ENCODE results near the gene FER1L5. TPM values are rescaled to one million over a fixed set of nuclear protein-coding genes. Genes with fewer than 3 reads are reported as not detected.

The FER1L5 gene
- total RNA-seq (2021; ENCODE audit: unreplicated experiment) (0.91 TPM), Bru-seq, nascent RNA (percentile 35 among the genes with signal in this experiment), BruChase-seq, experiment 1, labeled RNA remaining after a 6-hour chase (percentile 33 among the genes with signal in this experiment), BruChase-seq, experiment 2, labeled RNA remaining after a 2-hour chase (percentile 37 among the genes with signal in this experiment)
- 0.14 and 0.24 TPM in 2 replicates for polyA plus RNA-seq (2012)
- long read RNA-seq: 0 reads

- H2AFZ ChIP-seq (ENCODE audit: low read depth, low read length, poor library complexity, severe bottlenecking): no peak within 1 kb of the TSS
- H3K9me2 ChIP-seq (ENCODE audit: insufficient read depth): no peaks in the 10 kb centered on the region
- H4K20me1 ChIP-seq (ENCODE audit: insufficient read depth): no peaks in the 10 kb centered on the region
- peak within 1 kb of the TSS; percentile 54 for H3K9ac ChIP-seq (ENCODE audit: low read length)
- H3K36me3 ChIP-seq (ENCODE audit: control insufficient read depth in 1 of 2, insufficient read depth in 2 of 2, low read length in 2 of 2): no peaks in the 10 kb centered on the region
- peak; percentile 37 for ATAC-seq
- H3K27me3 ChIP-seq (ENCODE audit: insufficient read depth, low read length): no peaks in the 10 kb centered on the region
- peak within 1 kb of the TSS; percentile 78 for H3K4me2 ChIP-seq (ENCODE audit: low read length)
- peak; percentile 31 for DNase-seq (ENCODE audit: low read depth, low spot score)
- H3K4me1 ChIP-seq (ENCODE audit: control insufficient read depth in 1 of 2, insufficient read depth in 2 of 2, low read length in 2 of 2): peaks cover 5 to 19% of the 10 kb centered on the region in 2 experiments; a peak in 3 of 4 replicates
- ChIA-PET POLR2A (no interaction called here), CTCF (no interaction called here), RAD21 (ENCODE audit: low non-redundant PET in 1 of 2, low total read pairs in 2 of 2, uncharacterized antibody in 2 of 2, unreplicated experiment in 2 of 2) (no interaction called here)
- H3K79me2 ChIP-seq (ENCODE audit: insufficient read depth, low read length): peaks cover under 1% of the 10 kb centered on the region
- H3K4me3 ChIP-seq (replicated peaks in 1 of 2; ENCODE audit: low read depth in 1 of 2, low read length in 2 of 2): peak within 1 kb of the TSS; percentile 49 to 56
- BruUV-seq (replicated peaks): TSS peak; percentile 82
- H3K9me3 ChIP-seq (ENCODE audit: control insufficient read depth in 1 of 2, insufficient read depth in 1 of 2, low read depth in 1 of 2, low read length in 2 of 2): no peaks in the 10 kb centered on the region
- intact Hi-C loops (cut with micrococcal nuclease): no loop called here
- peak within 1 kb of the TSS; percentile 39; the same call in 1 of the 2 replicates for H3K27ac ChIP-seq (ENCODE audit: low read depth, low read length)
- TF ChIP-seq ATF3 (IDR thresholded peaks at IDR 0.05) (no peak), POLR2A (IDR thresholded peaks at IDR 0.05; ENCODE audit: borderline replicate concordance, extremely low read depth, insufficient read depth, insufficient read length) (no peak), JUND (IDR thresholded peaks at IDR 0.05) (no peak), ZBTB33 (IDR thresholded peaks at IDR 0.05; ENCODE audit: extremely low read depth, insufficient replicate concordance, low read length) (no peak), ELF1 (IDR thresholded peaks at IDR 0.05; ENCODE audit: borderline replicate concordance, low read depth) (no peak), EZH2phosphoT487 (IDR thresholded peaks at IDR 0.05; ENCODE audit: borderline replicate concordance) (no peak), RAD21 (IDR thresholded peaks at IDR 0.05; ENCODE audit: low read depth) (no peak), CEBPB (IDR thresholded peaks at IDR 0.05; ENCODE audit: low read depth) (no peak), CTCF (IDR thresholded peaks at IDR 0.05 in 2 of 3, conservative IDR thresholded peaks at IDR 0.05 in 1 of 3; ENCODE audit: borderline replicate concordance in 1 of 3, insufficient read depth in 1 of 3, low read depth in 2 of 3, low read length in 2 of 3) (no peak)
These were observed at the start of gene FER1L5 for GRCh38 chr2:96642564-96643360. FER1L5 (plus strand) TSS chr2:96642764; CDS start chr2:96642837, 73 bp downstream.
